OCI-LY3 (cell line): ENCODE measurements around the gene WHAMM.

ENCODE experiments used
- CTCF ChIP-seq: fragments of 200-600, 300-600 bp; sonication (generic); IDR thresholded peaks from 2 replicates; pipeline ENCODE4 v1.5.1; 2014; ENCODE audit warnings: antibody characterized with exemption, low read length, low read depth
- EZH2phosphoT487 ChIP-seq: fragments of 200-600 bp; shearing (Covaris generic); IDR thresholded peaks from 2 replicates; pipeline ENCODE4 v1.6.1; 2018; ENCODE audit warnings: antibody characterized with exemption, mixed run types, low read depth

GRCh38 chr15:82810890-82811426, 1.5 kb downstream of the WHAMM start:
- no peak for TF ChIP-seq CTCF
- no peak for TF ChIP-seq EZH2phosphoT487
